Smooth muscle cell (in vitro differentiated cells): ENCODE measurements around the gene NME9. TPM values are rescaled to one million over a fixed set of nuclear protein-coding genes. Genes with fewer than 3 reads are reported as not detected.
A peak's percentile ranks its signal among the peaks of the same experiment; 100 is the strongest.

Source experiments
- DNase-seq: peaks from one replicate; lab custom pipeline; 2025; ENCODE audit not compliant: unreplicated experiment; lab: John Stamatoyannopoulos, UW
- H2AFZ ChIP-seq: fragments of 200-600 bp; sonication (generic); 2 replicates; pipeline ENCODE4 v1.6.0; 2016; ENCODE audit warnings: antibody characterized with exemption, low read depth, mild to moderate bottlenecking
- H3F3A ChIP-seq: fragments of 200-600 bp; sonication (generic); 2 replicates; pipeline ENCODE4 v1.6.0; 2017; ENCODE audit warnings: antibody characterized with exemption, low read depth
- H3K27ac ChIP-seq: fragments of 200-600 bp; sonication (generic); 2 replicates; pipeline ENCODE4 v1.5.1; 2016; ENCODE audit warnings: low read depth, mild to moderate bottlenecking
- H3K27me3 ChIP-seq: fragments of 200-600 bp; sonication (generic); 2 replicates; pipeline ENCODE4 v1.6.1; 2016; ENCODE audit warnings: low read depth, mild to moderate bottlenecking
- H3K36me3 ChIP-seq: fragments of 200-600 bp; sonication (generic); 2 replicates; pipeline ENCODE4 v1.5.1; 2016; ENCODE audit warnings: low read depth
- H3K4me1 ChIP-seq: fragments of 200-600 bp; sonication (generic); 2 replicates; pipeline ENCODE4 v1.5.1; 2016; ENCODE audit warnings: low read depth
- H3K4me2 ChIP-seq: fragments of 200-600 bp; sonication (generic); 2 replicates; pipeline ENCODE4 v1.6.0; 2016; ENCODE audit warnings: mild to moderate bottlenecking
- H3K4me3 ChIP-seq: fragments of 200-600 bp; sonication (generic); 2 replicates; pipeline ENCODE4 v1.5.1; 2016; ENCODE audit warnings: mild to moderate bottlenecking
- H3K79me2 ChIP-seq: fragments of 200-600 bp; sonication (generic); 2 replicates; pipeline ENCODE4 v1.6.0; 2016; ENCODE audit warnings: low read depth, mild to moderate bottlenecking
- H3K9ac ChIP-seq: fragments of 200-600 bp; sonication (generic); 2 replicates; pipeline ENCODE4 v1.6.0; 2016; ENCODE audit warnings: low read depth
- H3K9me3 ChIP-seq: fragments of 200-600 bp; sonication (generic); replicated peaks from 2 replicates; pipeline ENCODE4 v1.5.1; 2016; ENCODE audit warnings: low read depth
- H4K20me1 ChIP-seq: fragments of 200-600 bp; sonication (generic); 2 replicates; pipeline ENCODE4 v1.6.0; 2016; ENCODE audit warnings: low read depth
- CTCF ChIP-seq: fragments of 200-600 bp; sonication (generic); IDR thresholded peaks from 2 replicates; pipeline ENCODE4 v1.5.1; 2017; ENCODE audit warnings: borderline replicate concordance, mild to moderate bottlenecking, antibody characterized with exemption; ENCODE audit not compliant: insufficient read depth, poor library complexity, severe bottlenecking
- WGBS: methylation state at CpG from one replicate; pipeline ENCODE4 v1.1.7; 2016; ENCODE audit warnings: low lambda C conversion rate; 5-methylcytosine and 5-hydroxymethylcytosine counted together
- polyA plus RNA-seq: library from polyadenylated mRNA; unstranded; fragments of >200 nt; fragmentation: Nextera tagmentation; extraction: Ambion mirVana; gene quantifications from 2 replicates; pipeline ENCODE4 v1.2.1, GENCODE V29; 2016
- total RNA-seq: library from RNA; depleted of rRNA; stranded (reverse); fragments of >200 nt; gene quantifications from 2 replicates; pipeline ENCODE4 v1.2.3, GENCODE V29; 2014

NME9 gene
- total RNA-seq (not detected in 2 replicates), polyA plus RNA-seq (0.86 TPM in 1 of 2 replicates, not detected in the other)

GRCh38 chr3:138329127-138329983 lies at the start of gene NME9:
TSS of gene NME9 (minus strand) at chr3:138329851. CDS start at chr3:138329335, 516 bp downstream.
- Histone ChIP-seq H2AFZ (peak within 1 kb of the TSS; percentile 93), H3K9me3 (no peaks in the 10 kb centered on the region), H3K4me2 (peak within 1 kb of the TSS; percentile 99), H3F3A (peaks cover 19% of the 10 kb centered on the region), H3K27me3 (no peaks in the 10 kb centered on the region), H3K4me3 (peak within 1 kb of the TSS; percentile 69), H3K4me1 (peaks cover 7% of the 10 kb centered on the region), H3K9ac (peak within 1 kb of the TSS; percentile 57), H3K27ac (peak within 1 kb of the TSS; percentile 85), H3K36me3 (no peaks in the 10 kb centered on the region), H4K20me1 (no peaks in the 10 kb centered on the region), H3K79me2 (no peaks in the 10 kb centered on the region)
- TF ChIP-seq CTCF, result peak; percentile 29
- DNase-seq, result peak; percentile 40
- WGBS, result 1% methylated on average over 62 of the region's 62 CpGs

GRCh38 chr3:138378990-138379389 lies 49.3 kb upstream of the NME9 start:
- Histone ChIP-seq H3K4me2 (no peak overlapping the region), H3F3A (no peaks in the 10 kb centered on the region), H4K20me1 (peaks cover 5% of the 10 kb centered on the region), H3K9me3 (no peaks in the 10 kb centered on the region), H3K79me2 (peaks cover 7% of the 10 kb centered on the region), H3K27ac (no peak overlapping the region), H3K4me1 (peaks cover 9% of the 10 kb centered on the region), H3K9ac (no peak overlapping the region), H2AFZ (no peak overlapping the region), H3K27me3 (no peaks in the 10 kb centered on the region), H3K36me3 (no peaks in the 10 kb centered on the region), H3K4me3 (no peak overlapping the region)
- TF ChIP-seq CTCF, result no peak
- 100% methylated on average over 1 of the region's 1 CpG for WGBS
- no peak for DNase-seq

GRCh38 chr3:138378331-138378730 lies 48.7 kb upstream of the NME9 start:
- TF ChIP-seq CTCF, result no peak
- peaks cover 9% of the 10 kb centered on the region for H3K4me1 ChIP-seq
- no peak overlapping the region for H2AFZ ChIP-seq
- H3K79me2 ChIP-seq, result peaks cover 7% of the 10 kb centered on the region
- H4K20me1 ChIP-seq, result peaks cover 5% of the 10 kb centered on the region
- 96% methylated on average over 5 of the region's 5 CpGs for WGBS
- no peak overlapping the region for H3K27ac ChIP-seq
- H3F3A ChIP-seq, result no peaks in the 10 kb centered on the region
- H3K9me3 ChIP-seq, result no peaks in the 10 kb centered on the region
- no peak for DNase-seq
- no peak overlapping the region for H3K4me3 ChIP-seq
- no peaks in the 10 kb centered on the region for H3K27me3 ChIP-seq
- no peak overlapping the region for H3K9ac ChIP-seq
- no peaks in the 10 kb centered on the region for H3K36me3 ChIP-seq
- no peak overlapping the region for H3K4me2 ChIP-seq
